Measurements from ENCODE around the gene WDFY3.

- TF ChIP-seq CTCF (IDR thresholded peaks at IDR 0.05), result no peak
- no peak for TF ChIP-seq EZH2phosphoT487 (IDR thresholded peaks at IDR 0.05; ENCODE audit: borderline replicate concordance, low read depth)
- no peak for TF ChIP-seq RXRA (IDR thresholded peaks at IDR 0.05; ENCODE audit: borderline replicate concordance, low read depth)
- no peak for TF ChIP-seq FOXJ3 (CRISPR knock-in tag; IDR thresholded peaks at IDR 0.05)
- TF ChIP-seq POLR2AphosphoS5 (IDR thresholded peaks at IDR 0.05; ENCODE audit: low read depth, low read length), result no peak
- TF ChIP-seq REST (IDR thresholded peaks at IDR 0.05; ENCODE audit: low read depth, low read length), result no peak
- no peak for TF ChIP-seq SMC3 (IDR thresholded peaks at IDR 0.05; ENCODE audit: low read depth, low read length)
- TF ChIP-seq RAD21 (IDR thresholded peaks at IDR 0.05; ENCODE audit: low read length), result no peak
- no peak for TF ChIP-seq EP300 (IDR thresholded peaks at IDR 0.05; ENCODE audit: borderline replicate concordance in 1 of 2, low read depth in 1 of 2, low read length in 1 of 2)
- TF ChIP-seq MEF2A (IDR thresholded peaks at IDR 0.05; ENCODE audit: borderline replicate concordance, low read depth), result no peak
- no peak for TF ChIP-seq NRF1 (IDR thresholded peaks at IDR 0.05; ENCODE audit: low read depth, low read length)
- TF ChIP-seq GABPA (IDR thresholded peaks at IDR 0.05; ENCODE audit: low read depth), result no peak
- no peak for TF ChIP-seq ELF1 (IDR thresholded peaks at IDR 0.05)
Measured at GRCh38 chr4:84644087-84644486, 322.4 kb downstream of the WDFY3 start.

Data from SK-N-SH (cell line).